ENCODE measurements around the gene PKDCC.
"Not testable (repeated sequence)": the region's sequence is repeated elsewhere in the genome, so short reads cannot be mapped to it uniquely, and the experiment has no call there.

Gene PKDCC

DNA sequence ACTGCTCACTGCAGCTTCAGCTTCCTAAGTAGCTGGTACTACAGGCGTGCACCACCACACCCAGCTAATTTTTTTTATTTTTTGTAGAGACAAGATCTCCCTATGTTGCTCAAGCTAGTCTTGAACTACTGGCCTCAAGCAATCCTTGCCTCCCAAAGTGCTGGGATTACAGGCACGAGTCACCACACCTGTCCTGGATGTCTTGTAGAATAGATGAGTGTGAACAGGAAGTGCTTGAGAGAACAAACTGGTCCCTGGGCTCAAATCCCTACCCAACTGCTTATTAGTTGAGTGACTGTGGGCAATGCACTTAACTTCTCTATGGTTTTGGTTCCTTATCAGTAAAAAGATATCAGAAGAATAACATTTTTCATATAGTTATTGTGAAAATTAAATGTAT is 34.2 kb downstream of the PKDCC start:
- Histone ChIP-seq H3K36me3 (replicated peaks in 1 of 2; ENCODE audit: control insufficient read depth in 2 of 2, insufficient read depth in 2 of 2, low read length in 2 of 2) (no peaks in the 10 kb centered on the region), H3K23ac (ENCODE audit: low read depth, low read length, poor library complexity) (no peak overlapping the region), H2BK15ac (ENCODE audit: low read length) (no peak overlapping the region), H3K27me3 (ENCODE audit: control insufficient read depth in 3 of 3, insufficient read depth in 3 of 3, low read depth in 1 of 3, low read length in 3 of 3) (no peaks in the 10 kb centered on the region), H2AFZ (ENCODE audit: low read length) (no peak overlapping the region), H3K14ac (ENCODE audit: low read length) (no peak overlapping the region), H3K79me1 (ENCODE audit: low read depth, low read length) (no peaks in the 10 kb centered on the region), H4K8ac (ENCODE audit: low read depth, low read length) (no peak overlapping the region), H3K27ac (replicated peaks; ENCODE audit: low read length) (no peak overlapping the region), H2BK12ac (ENCODE audit: low read length) (no peak overlapping the region), H4K91ac (ENCODE audit: low read depth, low read length, poor library complexity) (no peak overlapping the region), H2AK5ac (ENCODE audit: low read depth, low read length) (no peak overlapping the region), H3K9me3 (replicated peaks in 1 of 2; ENCODE audit: control insufficient read depth in 2 of 2, insufficient read depth in 1 of 2, low read depth in 1 of 2, low read length in 2 of 2) (no peaks in the 10 kb centered on the region), H2BK120ac (ENCODE audit: low read depth, low read length) (no peak overlapping the region), H3K4me1 (ENCODE audit: control insufficient read depth in 2 of 2, insufficient read depth in 1 of 2, low read depth in 1 of 2, low read length in 2 of 2) (no peaks in the 10 kb centered on the region), H3K18ac (ENCODE audit: low read length) (no peak overlapping the region), H3K4me2 (ENCODE audit: insufficient read depth, low read length, poor library complexity, severe bottlenecking) (no peak overlapping the region), H3K4me3 (ENCODE audit: low read length in 2 of 2) (no peak overlapping the region), H3K4ac (ENCODE audit: low read length) (no peak overlapping the region), H3K9ac (ENCODE audit: low read depth, low read length, poor library complexity) (no peak overlapping the region), H2BK5ac (ENCODE audit: low read length) (no peak overlapping the region)
- WGBS, 2 donors (ENCODE audit: extremely low coverage in 2 of 2, insufficient read length in 2 of 2, insufficient replicate concordance in 1 of 2), result no CpG with 5 or more reads among the region's 2 CpGs
- no peak for DNase-seq (ENCODE audit: low spot score)

DNA sequence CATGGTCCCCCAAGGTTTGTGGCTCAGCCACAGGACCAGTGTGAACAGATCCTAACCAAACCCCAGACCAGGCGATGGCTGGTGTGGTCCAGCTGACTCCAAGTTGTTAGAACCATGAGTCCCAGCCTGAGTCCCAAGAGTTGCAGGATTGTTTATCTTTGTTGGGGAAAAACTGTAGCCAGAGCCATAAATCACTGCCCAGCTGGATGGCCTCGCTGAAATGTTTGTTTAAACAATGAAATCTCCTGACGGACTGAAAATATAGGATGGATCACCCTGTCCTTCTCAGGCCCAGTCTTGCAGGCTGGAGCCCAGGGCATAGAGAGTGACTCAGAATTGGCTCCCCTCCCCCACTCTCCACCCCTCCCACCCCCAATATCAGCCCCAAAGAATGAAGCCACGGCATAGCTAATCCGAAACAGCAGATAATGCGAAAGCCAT is 36.4 kb downstream of the PKDCC start:
- Histone ChIP-seq H4K8ac (ENCODE audit: low read depth, low read length) (no peak overlapping the region), H2BK120ac (ENCODE audit: low read depth, low read length) (no peak overlapping the region), H3K36me3 (replicated peaks in 1 of 2; ENCODE audit: control insufficient read depth in 2 of 2, insufficient read depth in 2 of 2, low read length in 2 of 2) (no peaks in the 10 kb centered on the region), H3K27me3 (ENCODE audit: control insufficient read depth in 3 of 3, insufficient read depth in 3 of 3, low read depth in 1 of 3, low read length in 3 of 3) (no peaks in the 10 kb centered on the region), H3K4me3 (ENCODE audit: low read length in 2 of 2) (no peak overlapping the region), H3K9me3 (replicated peaks in 1 of 2; ENCODE audit: control insufficient read depth in 2 of 2, insufficient read depth in 1 of 2, low read depth in 1 of 2, low read length in 2 of 2) (no peaks in the 10 kb centered on the region), H2BK5ac (ENCODE audit: low read length) (no peak overlapping the region), H3K27ac (replicated peaks; ENCODE audit: low read length) (no peak overlapping the region), H3K23ac (ENCODE audit: low read depth, low read length, poor library complexity) (no peak overlapping the region), H3K4me1 (ENCODE audit: control insufficient read depth in 2 of 2, insufficient read depth in 1 of 2, low read depth in 1 of 2, low read length in 2 of 2) (no peaks in the 10 kb centered on the region), H3K18ac (ENCODE audit: low read length) (peak overlapping the region; percentile 32), H2BK15ac (ENCODE audit: low read length) (no peak overlapping the region), H4K91ac (ENCODE audit: low read depth, low read length, poor library complexity) (no peak overlapping the region), H3K79me1 (ENCODE audit: low read depth, low read length) (no peaks in the 10 kb centered on the region), H2AK5ac (ENCODE audit: low read depth, low read length) (no peak overlapping the region), H3K9ac (ENCODE audit: low read depth, low read length, poor library complexity) (no peak overlapping the region), H3K4ac (ENCODE audit: low read length) (no peak overlapping the region), H3K14ac (ENCODE audit: low read length) (no peak overlapping the region), H3K4me2 (ENCODE audit: insufficient read depth, low read length, poor library complexity, severe bottlenecking) (no peak overlapping the region), H2BK12ac (ENCODE audit: low read length) (no peak overlapping the region), H2AFZ (ENCODE audit: low read length) (no peak overlapping the region)
- WGBS, 2 donors (ENCODE audit: extremely low coverage in 2 of 2, insufficient read length in 2 of 2, insufficient replicate concordance in 1 of 2), result no CpG with 5 or more reads among the region's 6 CpGs
- DNase-seq (ENCODE audit: low spot score), result no peak

DNA sequence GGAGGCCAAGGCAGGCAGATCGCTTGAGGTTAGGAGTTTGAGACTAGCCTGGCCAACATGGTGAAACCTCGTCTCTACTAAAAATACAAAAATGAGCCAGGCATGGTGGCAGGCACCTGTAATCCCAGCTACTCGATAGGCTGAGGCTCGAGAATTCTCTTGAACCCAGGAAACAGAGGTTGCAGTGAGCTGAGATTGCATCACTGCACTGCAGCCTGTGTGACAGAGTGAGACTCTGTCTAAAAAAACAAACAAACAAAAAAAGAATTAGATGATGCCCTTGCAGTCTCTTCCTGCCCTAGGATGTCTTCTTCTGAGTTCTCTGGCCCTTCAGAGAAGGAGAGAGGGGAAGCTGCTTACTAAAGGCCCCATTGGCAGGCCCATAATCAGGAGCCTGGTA is 37.2 kb downstream of the PKDCC start:
- H3K27me3 ChIP-seq (ENCODE audit: control insufficient read depth in 3 of 3, insufficient read depth in 3 of 3, low read depth in 1 of 3, low read length in 3 of 3); DNase-seq (ENCODE audit: low spot score); H3K4me2 ChIP-seq (ENCODE audit: insufficient read depth, low read length, poor library complexity, severe bottlenecking); H3K14ac ChIP-seq (ENCODE audit: low read length); H2AFZ ChIP-seq (ENCODE audit: low read length); H3K4me1 ChIP-seq (ENCODE audit: control insufficient read depth in 2 of 2, insufficient read depth in 1 of 2, low read depth in 1 of 2, low read length in 2 of 2); H3K27ac ChIP-seq (replicated peaks; ENCODE audit: low read length); H2BK15ac ChIP-seq (ENCODE audit: low read length); H3K23ac ChIP-seq (ENCODE audit: low read depth, low read length, poor library complexity); H3K4me3 ChIP-seq (ENCODE audit: low read length in 2 of 2); H4K91ac ChIP-seq (ENCODE audit: low read depth, low read length, poor library complexity); H3K9ac ChIP-seq (ENCODE audit: low read depth, low read length, poor library complexity); H4K8ac ChIP-seq (ENCODE audit: low read depth, low read length); H3K36me3 ChIP-seq (replicated peaks in 1 of 2; ENCODE audit: control insufficient read depth in 2 of 2, insufficient read depth in 2 of 2, low read length in 2 of 2); H3K9me3 ChIP-seq (replicated peaks in 1 of 2; ENCODE audit: control insufficient read depth in 2 of 2, insufficient read depth in 1 of 2, low read depth in 1 of 2, low read length in 2 of 2); H3K79me1 ChIP-seq (ENCODE audit: low read depth, low read length); H2BK120ac ChIP-seq (ENCODE audit: low read depth, low read length); H3K4ac ChIP-seq (ENCODE audit: low read length); H3K18ac ChIP-seq (ENCODE audit: low read length); H2BK5ac ChIP-seq (ENCODE audit: low read length): not testable (repeated sequence)
- Histone ChIP-seq H2BK12ac (ENCODE audit: low read length) (peak overlapping the region; percentile 16), H2AK5ac (ENCODE audit: low read depth, low read length) (peak overlapping the region; percentile 26)
- no CpG with 5 or more reads among the region's 4 CpGs for WGBS, 2 donors (ENCODE audit: extremely low coverage in 2 of 2, insufficient read length in 2 of 2, insufficient replicate concordance in 1 of 2)

DNA sequence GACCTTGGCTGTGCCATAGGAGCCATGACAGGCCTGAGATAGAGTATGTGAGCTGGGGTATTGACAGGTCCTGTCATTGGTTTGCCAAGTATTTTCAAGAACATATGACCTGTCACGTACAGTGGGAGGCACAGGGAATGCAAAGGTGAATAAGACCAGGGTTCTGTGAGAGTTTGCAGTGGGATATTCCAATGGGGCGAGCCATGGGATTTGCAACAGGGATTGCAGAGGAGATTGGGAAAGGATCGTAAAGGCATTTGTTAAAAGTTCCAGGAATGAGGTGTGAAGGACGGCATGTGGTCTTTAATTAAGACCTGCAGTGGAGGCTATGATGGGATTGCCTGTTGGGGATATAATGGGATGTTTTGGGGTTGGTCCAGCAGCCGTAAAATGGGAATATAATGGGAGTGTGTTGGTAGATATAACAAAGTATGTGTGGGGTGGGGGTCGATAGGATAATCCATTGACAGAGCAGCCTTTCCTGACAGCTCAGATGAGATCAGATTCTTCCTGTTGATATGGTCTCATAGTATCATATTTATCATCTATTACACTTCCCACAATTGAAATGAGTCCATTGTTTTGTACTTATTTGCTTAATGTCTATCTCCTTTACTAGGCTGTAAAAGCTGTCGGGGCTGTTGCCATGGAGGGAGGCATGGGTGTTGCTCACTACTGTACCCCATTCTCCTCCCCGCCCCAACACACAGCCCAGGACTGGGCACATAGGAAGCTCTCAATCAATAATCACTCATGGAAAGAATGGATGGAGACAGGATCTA is 38.1 kb downstream of the PKDCC start:
- Histone ChIP-seq H2AK5ac (ENCODE audit: low read depth, low read length) (peak overlapping the region; percentile 26), H3K23ac (ENCODE audit: low read depth, low read length, poor library complexity) (no peak overlapping the region), H3K4ac (ENCODE audit: low read length) (no peak overlapping the region), H3K27ac (replicated peaks; ENCODE audit: low read length) (no peak overlapping the region), H3K14ac (ENCODE audit: low read length) (no peak overlapping the region), H2BK12ac (ENCODE audit: low read length) (no peak overlapping the region), H3K4me2 (ENCODE audit: insufficient read depth, low read length, poor library complexity, severe bottlenecking) (no peak overlapping the region), H3K27me3 (ENCODE audit: control insufficient read depth in 3 of 3, insufficient read depth in 3 of 3, low read depth in 1 of 3, low read length in 3 of 3) (no peaks in the 10 kb centered on the region), H3K9me3 (replicated peaks in 1 of 2; ENCODE audit: control insufficient read depth in 2 of 2, insufficient read depth in 1 of 2, low read depth in 1 of 2, low read length in 2 of 2) (no peaks in the 10 kb centered on the region), H2BK120ac (ENCODE audit: low read depth, low read length) (no peak overlapping the region), H4K8ac (ENCODE audit: low read depth, low read length) (no peak overlapping the region), H3K9ac (ENCODE audit: low read depth, low read length, poor library complexity) (no peak overlapping the region), H3K4me3 (ENCODE audit: low read length in 2 of 2) (no peak overlapping the region), H3K18ac (ENCODE audit: low read length) (peak overlapping the region; percentile 35), H3K36me3 (replicated peaks in 1 of 2; ENCODE audit: control insufficient read depth in 2 of 2, insufficient read depth in 2 of 2, low read length in 2 of 2) (no peaks in the 10 kb centered on the region), H3K4me1 (ENCODE audit: control insufficient read depth in 2 of 2, insufficient read depth in 1 of 2, low read depth in 1 of 2, low read length in 2 of 2) (no peaks in the 10 kb centered on the region), H2AFZ (ENCODE audit: low read length) (no peak overlapping the region), H2BK15ac (ENCODE audit: low read length) (no peak overlapping the region), H2BK5ac (ENCODE audit: low read length) (no peak overlapping the region), H3K79me1 (ENCODE audit: low read depth, low read length) (no peaks in the 10 kb centered on the region), H4K91ac (ENCODE audit: low read depth, low read length, poor library complexity) (no peak overlapping the region)
- no peak for DNase-seq (ENCODE audit: low spot score)
- whole genome bisulfite sequencing, 2 donors (ENCODE audit: extremely low coverage in 2 of 2, insufficient read length in 2 of 2, insufficient replicate concordance in 1 of 2), result 100% methylated on average over 2 of the region's 8 CpGs; no CpG with 5 or more reads in 1 of the 2 donors

Data from neuronal stem cell (in vitro differentiated cells).